Skin epidermis (tissue), 12 donors: ENCODE data around the gene GDF15.
"Not testable (repeated sequence)": the region's sequence is repeated elsewhere in the genome, so short reads cannot be mapped to it uniquely, and the experiment has no call there.

Experiments
- H3K27ac ChIP-seq, 21 experiments: fragments of 200-600 bp; sonication (generic) in 11 of 21; one replicate each; pipeline ENCODE4 v1.5.0; 2020; ENCODE audit warnings: mild to moderate bottlenecking in 3 of 21, inconsistent platforms in 2 of 21, moderate library complexity in 2 of 21
- H3K4me3 ChIP-seq, 7 experiments: fragments of 200-600 bp; sonication (generic) in 2 of 7; one replicate each; pipeline ENCODE4 v1.5.0; 2020; ENCODE audit warnings: inconsistent platforms in 2 of 7, mild to moderate bottlenecking in 2 of 7, moderate library complexity in 1 of 7

The GDF15 gene

GRCh38 chr19:18385675-18386542, at the start of gene GDF15:
TSS of gene GDF15 (plus strand) at chr19:18386158. CDS start at chr19:18386190, 32 bp downstream.
- peak within 1 kb of the TSS in 2 of 21 experiments; percentile 12 to 44 for H3K27ac ChIP-seq
- peak within 1 kb of the TSS in 3 of 7 experiments; percentile 5 to 22 (median 6) for H3K4me3 ChIP-seq

- Histone ChIP-seq H3K4me3 (no peak overlapping the region), H3K27ac (no peak overlapping the region)
These were observed 47.4 kb upstream of the GDF15 start for GRCh38 chr19:18338541-18338940.

- Histone ChIP-seq H3K4me3 (peak overlapping the region in 6 of 7 experiments; percentile 54 to 84 (median 79)), H3K27ac (peak overlapping the region in 1 of 21 experiments; percentile 81)
These were observed 46.2 kb upstream of the GDF15 start for GRCh38 chr19:18339723-18340122.

- Histone ChIP-seq H3K27ac (peak within 1 kb of the TSS; percentile 28 to 84 (median 66)), H3K4me3 (peak within 1 kb of the TSS; percentile 54 to 84 (median 79))
These were observed 45.6 kb upstream of the GDF15 start, which contains the start of gene PGPEP1 for GRCh38 chr19:18340190-18340989. TSS of gene PGPEP1 (plus strand) at chr19:18340598. CDS start at chr19:18340682, 84 bp downstream.

GRCh38 chr19:18340990-18341868, 44.7 kb upstream of the GDF15 start:
- H3K27ac ChIP-seq: peak overlapping the region; percentile 28 to 84 (median 66)
- H3K4me3 ChIP-seq: peak overlapping the region; percentile 54 to 84 (median 79)

GRCh38 chr19:18342090-18342632, 43.8 kb upstream of the GDF15 start:
- Histone ChIP-seq H3K4me3 (no peak overlapping the region), H3K27ac (no peak overlapping the region)

- H3K27ac ChIP-seq: no peak overlapping the region
These were observed 41.4 kb upstream of the GDF15 start for GRCh38 chr19:18344582-18344950.

GRCh38 chr19:18345296-18345695, 40.7 kb upstream of the GDF15 start:
- Histone ChIP-seq H3K4me3 (no peak overlapping the region), H3K27ac (no peak overlapping the region)

More at GRCh38 chr19:18344582-18344950, 41.4 kb upstream of the GDF15 start:
- no peak overlapping the region for H3K4me3 ChIP-seq

- H3K27ac ChIP-seq: no peak overlapping the region
- no peak overlapping the region for H3K4me3 ChIP-seq
These were observed 39.9 kb upstream of the GDF15 start for GRCh38 chr19:18346091-18346490.

GRCh38 chr19:18348171-18348570, 37.8 kb upstream of the GDF15 start:
- H3K4me3 ChIP-seq: no peak overlapping the region
- H3K27ac ChIP-seq: no peak overlapping the region

- H3K4me3 ChIP-seq, H3K27ac ChIP-seq: not testable (repeated sequence)
These were observed 37.1 kb upstream of the GDF15 start for GRCh38 chr19:18348818-18349339.

- Histone ChIP-seq H3K4me3 (no peak overlapping the region), H3K27ac (no peak overlapping the region)
These were observed 36.3 kb upstream of the GDF15 start for GRCh38 chr19:18349524-18350128.

- Histone ChIP-seq H3K27ac (no peak overlapping the region), H3K4me3 (no peak overlapping the region)
These were observed 35.5 kb upstream of the GDF15 start for GRCh38 chr19:18350490-18350889.

- no peak overlapping the region for H3K27ac ChIP-seq
These were observed 34.4 kb upstream of the GDF15 start for GRCh38 chr19:18351544-18351943.

GRCh38 chr19:18353378-18354005, 32.5 kb upstream of the GDF15 start:
- Histone ChIP-seq H3K4me3 (no peak overlapping the region), H3K27ac (no peak overlapping the region)

More at GRCh38 chr19:18351544-18351943, 34.4 kb upstream of the GDF15 start:
- H3K4me3 ChIP-seq: no peak overlapping the region

- H3K4me3 ChIP-seq, H3K27ac ChIP-seq: not testable (repeated sequence)
These were observed 31.2 kb upstream of the GDF15 start for GRCh38 chr19:18354743-18355142.

GRCh38 chr19:18357041-18357440, 28.9 kb upstream of the GDF15 start:
- Histone ChIP-seq H3K27ac (no peak overlapping the region), H3K4me3 (no peak overlapping the region)

- H3K4me3 ChIP-seq: no peak overlapping the region
- H3K27ac ChIP-seq: no peak overlapping the region
These were observed 24.3 kb upstream of the GDF15 start for GRCh38 chr19:18361646-18362045.
